Transverse colon (tissue), 4 donors: ENCODE measurements around the gene PLTP. TPM values are rescaled to one million over a fixed set of nuclear protein-coding genes. Genes with fewer than 3 reads are reported as not detected.

Experiments used
- DNase-seq: peaks from one replicate; pipeline ENCODE4 v3.0.0-alpha.2; 2019
- H3K27ac ChIP-seq, 4 donors: fragments of 200-600 bp; sonication (generic); 2 replicates each; pipeline ENCODE4 v1.5.1; 2016 to 2018; ENCODE audit warnings: inconsistent platforms in 4 of 4
- H3K27me3 ChIP-seq: fragments of 200-600 bp; sonication (generic); 2 replicates; pipeline ENCODE4 v1.5.1; 2017; ENCODE audit warnings: inconsistent platforms
- H3K36me3 ChIP-seq, 4 donors: fragments of 200-600 bp; sonication (generic); 2 replicates each; pipeline ENCODE4 v1.5.1; 2017 to 2019; ENCODE audit warnings: inconsistent platforms in 4 of 4
- H3K4me1 ChIP-seq, 4 donors: fragments of 200-600 bp; sonication (generic); 2 replicates each; pipeline ENCODE4 v1.5.1; 2017 to 2020; ENCODE audit warnings: inconsistent platforms in 4 of 4
- H3K4me3 ChIP-seq, 4 donors: fragments of 200-600 bp; sonication (generic); 1 replicate in 1 of 4; 2 replicates in 3 of 4; pipeline versions ENCODE4 v1.5.1 to v1.6.1; 2017 to 2019; ENCODE audit warnings: inconsistent platforms in 4 of 4
- H3K9me3 ChIP-seq, 2 donors: fragments of 200-600 bp; sonication (generic); 2 replicates each; pipeline ENCODE4 v1.5.1; 2017 to 2019; ENCODE audit warnings: inconsistent platforms in 2 of 2
- EP300 ChIP-seq: sonication (generic); formaldehyde crosslinking; IDR thresholded peaks from one replicate; pipeline ENCODE4 v1.6.1; 2017; ENCODE audit warnings: antibody characterized with exemption, low read depth
- POLR2A ChIP-seq: fragments of 450-650 bp; IDR thresholded peaks from one replicate; pipeline ENCODE4 v1.6.1; 2016; ENCODE audit warnings: antibody characterized with exemption, mild to moderate bottlenecking, moderate library complexity
- POLR2AphosphoS5 ChIP-seq, 3 donors: sonication (generic); formaldehyde crosslinking; IDR thresholded peaks; one replicate each; pipeline ENCODE4 v1.6.1; 2016; ENCODE audit warnings: antibody characterized with exemption in 3 of 3
- WGBS, 2 donors: methylation state at CpG; one replicate each; pipeline ENCODE4 v1.1.5; 2018; ENCODE audit warnings: low coverage in 1 of 2; 5-methylcytosine and 5-hydroxymethylcytosine counted together
- in situ Hi-C, 4 donors: fragments of 200-750 bp; cut with MboI; loops; one replicate each; pipeline versions ENCODE4 v1.15.0 to v1.15.1; 2017; ENCODE audit warnings: low sequenced_read_pairs in 3 of 4, low pct_ligation_motif_present in 1 of 4, low pct_unique_long_range_greater_than_20kb in 1 of 4
- intact Hi-C: fragments of 100-400 bp; cut with DNase I; formaldehyde crosslinking; loops from one replicate; pipeline ENCODE4 v1.15.1; 2023; ENCODE audit warnings: low total_unique reads
- total RNA-seq, 4 donors: library from RNA; depleted of rRNA; stranded (reverse); fragments of >200 nt; gene quantifications; one replicate each; pipeline ENCODE4 v1.1.0, GENCODE V29; 2016
- TF ChIP-seq, protein P1 (sequence below), 5 experiments: fragments of 200-600 bp in 3 of 5; fragments of 450-650 bp in 2 of 5; sonication (generic) in 3 of 5; IDR thresholded peaks; 1 replicate in 2 of 5; 2 replicates in 3 of 5; pipeline ENCODE4 v1.5.1; 2016 to 2017; ENCODE audit warnings: antibody characterized with exemption in 5 of 5, inconsistent platforms in 3 of 5, mild to moderate bottlenecking in 2 of 5, moderate library complexity in 1 of 5

Gene PLTP
- total RNA-seq, 4 donors from 2014 or later: 17.7 to 79.9 (median 59.9) TPM

DNA sequence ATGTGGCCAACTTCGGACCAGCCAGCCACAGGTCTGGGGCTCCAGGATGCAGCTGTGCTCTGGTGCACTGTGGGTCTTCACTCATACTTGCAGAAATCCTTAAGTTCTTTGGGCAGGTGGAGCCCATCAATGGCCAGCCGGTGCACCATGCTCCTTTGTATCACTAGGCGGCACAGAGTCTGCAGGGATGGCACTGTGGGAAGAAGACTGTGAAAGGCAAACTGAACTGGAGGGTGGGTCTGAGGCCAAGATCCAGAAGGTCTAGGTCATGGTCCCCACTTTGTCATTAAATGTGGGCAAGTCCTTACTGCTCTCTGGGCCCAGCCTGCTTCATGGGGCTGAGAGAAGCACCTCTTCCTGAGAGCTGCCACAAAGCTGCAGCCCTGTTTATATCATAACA is 23.3 kb downstream of the PLTP start:
- H3K4me3 ChIP-seq: no peak overlapping the region
- peaks cover 15 to 47% (median 35%) of the 10 kb centered on the region in 4 donors for H3K4me1 ChIP-seq
- no peak for DNase-seq
- H3K36me3 ChIP-seq: peaks cover 0 to 1% (median 0%) of the 10 kb centered on the region in 4 donors
- 90% methylated on average over 3 of the region's 3 CpGs; no CpG with 5 or more reads in 1 of the 2 donors for WGBS, 2 donors
- in situ Hi-C loops (no loop called here), intact Hi-C loops (no loop called here)
- TF ChIP-seq EP300 (no peak), POLR2AphosphoS5 (IDR thresholded peaks at IDR 0.05) (no peak), POLR2A (no peak)
- TF ChIP-seq, protein P1, sequence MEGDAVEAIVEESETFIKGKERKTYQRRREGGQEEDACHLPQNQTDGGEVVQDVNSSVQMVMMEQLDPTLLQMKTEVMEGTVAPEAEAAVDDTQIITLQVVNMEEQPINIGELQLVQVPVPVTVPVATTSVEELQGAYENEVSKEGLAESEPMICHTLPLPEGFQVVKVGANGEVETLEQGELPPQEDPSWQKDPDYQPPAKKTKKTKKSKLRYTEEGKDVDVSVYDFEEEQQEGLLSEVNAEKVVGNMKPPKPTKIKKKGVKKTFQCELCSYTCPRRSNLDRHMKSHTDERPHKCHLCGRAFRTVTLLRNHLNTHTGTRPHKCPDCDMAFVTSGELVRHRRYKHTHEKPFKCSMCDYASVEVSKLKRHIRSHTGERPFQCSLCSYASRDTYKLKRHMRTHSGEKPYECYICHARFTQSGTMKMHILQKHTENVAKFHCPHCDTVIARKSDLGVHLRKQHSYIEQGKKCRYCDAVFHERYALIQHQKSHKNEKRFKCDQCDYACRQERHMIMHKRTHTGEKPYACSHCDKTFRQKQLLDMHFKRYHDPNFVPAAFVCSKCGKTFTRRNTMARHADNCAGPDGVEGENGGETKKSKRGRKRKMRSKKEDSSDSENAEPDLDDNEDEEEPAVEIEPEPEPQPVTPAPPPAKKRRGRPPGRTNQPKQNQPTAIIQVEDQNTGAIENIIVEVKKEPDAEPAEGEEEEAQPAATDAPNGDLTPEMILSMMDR (IDR thresholded peaks at IDR 0.05): no peak
- no peaks in the 10 kb centered on the region for H3K27me3 ChIP-seq
- H3K9me3 ChIP-seq: no peaks in the 10 kb centered on the region
- H3K27ac ChIP-seq: no peak overlapping the region

GRCh38 chr20:45887346-45887715 is 24.6 kb downstream of the PLTP start, which contains the start of gene SPATA25:
Gene SPATA25 (minus strand): TSS chr20:45887622. CDS start chr20:45887590, 32 bp downstream.
- intact Hi-C loops (no loop called here), in situ Hi-C loops (no loop called here)
- 92% methylated on average over 8 of the region's 8 CpGs; no CpG with 5 or more reads in 1 of the 2 donors for WGBS, 2 donors

GRCh38 chr20:45886590-45887345 is 25.2 kb downstream of the PLTP start:
- intact Hi-C loops: no loop called here
- Histone ChIP-seq H3K9me3 (no peaks in the 10 kb centered on the region), H3K4me1 (peaks cover 5 to 35% (median 18%) of the 10 kb centered on the region in 4 donors), H3K36me3 (peaks cover 0 to 7% (median 3%) of the 10 kb centered on the region in 4 donors), H3K27ac (no peak overlapping the region), H3K27me3 (no peaks in the 10 kb centered on the region), H3K4me3 (no peak overlapping the region)
- in situ Hi-C loops: no loop called here
- no peak for DNase-seq
- TF ChIP-seq POLR2A: no peak
- no peak for TF ChIP-seq POLR2AphosphoS5 (IDR thresholded peaks at IDR 0.05)
- TF ChIP-seq, protein P1 (IDR thresholded peaks at IDR 0.05): no peak
- TF ChIP-seq EP300: no peak
- WGBS, 2 donors: 94 to 100% methylated on average over 3 to 19 of the region's 19 CpGs

More at GRCh38 chr20:45887346-45887715, 24.6 kb downstream of the PLTP start, which contains the start of gene SPATA25:
- Histone ChIP-seq H3K27ac (no peak within 1 kb of the TSS), H3K9me3 (no peaks in the 10 kb centered on the region), H3K4me3 (no peak within 1 kb of the TSS), H3K4me1 (peaks cover 6 to 35% (median 22%) of the 10 kb centered on the region in 4 donors), H3K27me3 (no peaks in the 10 kb centered on the region), H3K36me3 (peaks cover 0 to 7% (median 3%) of the 10 kb centered on the region in 4 donors)
- no peak for TF ChIP-seq POLR2AphosphoS5 (IDR thresholded peaks at IDR 0.05)
- TF ChIP-seq POLR2A: no peak
- TF ChIP-seq, protein P1 (IDR thresholded peaks at IDR 0.05): no peak
- no peak for DNase-seq

DNA sequence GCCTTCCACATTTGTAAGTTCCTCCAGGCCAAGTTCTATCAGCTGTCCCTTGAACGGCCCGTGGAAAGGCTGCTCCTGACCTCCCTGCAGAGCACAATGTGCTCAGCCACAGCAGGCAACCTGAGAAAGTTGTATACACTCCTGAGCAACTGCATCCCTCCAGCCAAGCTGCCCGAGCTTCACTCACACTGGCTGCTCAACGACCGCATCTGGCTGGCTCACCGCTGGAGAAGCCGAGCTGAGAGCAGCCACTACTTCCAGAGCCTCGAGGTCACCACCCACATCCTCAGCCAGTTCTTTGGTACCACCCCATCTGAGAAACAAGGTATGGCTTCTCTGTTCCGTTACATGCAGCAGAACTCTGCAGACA is 28.9 kb downstream of the PLTP start:
- intact Hi-C loops: no loop called here
- no peak overlapping the region for H3K4me3 ChIP-seq
- TF ChIP-seq, protein P1 (IDR thresholded peaks at IDR 0.05): no peak
- TF ChIP-seq POLR2A: no peak
- TF ChIP-seq POLR2AphosphoS5 (IDR thresholded peaks at IDR 0.05): no peak
- TF ChIP-seq EP300: no peak
- no peaks in the 10 kb centered on the region for H3K9me3 ChIP-seq
- in situ Hi-C loops: no loop called here
- H3K27me3 ChIP-seq: no peaks in the 10 kb centered on the region
- WGBS, 2 donors: 77% methylated on average over 9 of the region's 9 CpGs; no CpG with 5 or more reads in 1 of the 2 donors
- peaks cover 10 to 26% (median 14%) of the 10 kb centered on the region in 4 donors for H3K4me1 ChIP-seq
- H3K36me3 ChIP-seq: peaks cover 0 to 10% (median 3%) of the 10 kb centered on the region in 4 donors
- DNase-seq: no peak
- H3K27ac ChIP-seq: no peak overlapping the region
